H1 (cell line): ENCODE data around the gene LMAN2. TPM values are rescaled to one million over a fixed set of nuclear protein-coding genes. Genes with fewer than 3 reads are reported as not detected.
A peak's percentile ranks its signal among the peaks of the same experiment; 100 is the strongest.

ENCODE experiments used
- CTCF ChIA-PET: fragments of 300-600 bp; sonication (Branson Sonifier 250); formaldehyde crosslinking; loops from one replicate; lab custom pipeline; 2021; ENCODE audit not compliant: partially characterized antibody; lab: Charles Lee
- POLR2A ChIA-PET: fragments of 300-600 bp; sonication (Branson Sonifier 250); formaldehyde crosslinking; loops from one replicate; lab custom pipeline; 2021; ENCODE audit warnings: inconsistent platforms; ENCODE audit not compliant: partially characterized antibody; lab: Charles Lee
- DNase-seq, 2 experiments: peaks; one replicate each; pipeline versions ENCODE4 v3.0.0 to v3.0.0-alpha.2; 2010 to 2022; ENCODE audit warnings: low spot score in 2 of 2, low read depth in 1 of 2, mixed read lengths in 1 of 2
- FAIRE-seq: peaks from 2 replicates; lab custom pipeline; 2011; peaks lifted over from hg19 to GRCh38; lab: Jason Lieb, UNC
- H2AFZ ChIP-seq: 2 replicates; pipeline ENCODE4 v1.8.1; 2012; ENCODE audit warnings: low read length, inconsistent platforms
- H2AK5ac ChIP-seq: 2 replicates; pipeline ENCODE4 v1.6.1; 2013; ENCODE audit warnings: low read depth, low read length
- H2BK120ac ChIP-seq: replicated peaks from 2 replicates; pipeline ENCODE3; 2013; ENCODE audit warnings: low read depth, low read length, inconsistent platforms
- H2BK12ac ChIP-seq: 2 replicates; pipeline ENCODE4 v1.6.1; 2013; ENCODE audit warnings: low read depth, low read length
- H2BK15ac ChIP-seq: 2 replicates; pipeline ENCODE4 v1.6.1; 2013; ENCODE audit warnings: low read length
- H2BK20ac ChIP-seq: 2 replicates; pipeline ENCODE4 v1.6.1; 2013; ENCODE audit warnings: low read length
- H2BK5ac ChIP-seq: 2 replicates; pipeline ENCODE4 v1.6.1; 2013; ENCODE audit warnings: low read depth, low read length
- H3K14ac ChIP-seq: 2 replicates; pipeline ENCODE4 v1.6.1; 2013; ENCODE audit warnings: inconsistent platforms; ENCODE audit not compliant: insufficient read length
- H3K18ac ChIP-seq: 2 replicates; pipeline ENCODE4 v1.6.1; 2013; ENCODE audit warnings: low read length; ENCODE audit errors: extremely low read depth
- H3K23ac ChIP-seq: 2 replicates; pipeline ENCODE4 v1.6.1; 2013; ENCODE audit warnings: inconsistent platforms; ENCODE audit not compliant: insufficient read length
- H3K23me2 ChIP-seq: 2 replicates; pipeline ENCODE4 v1.6.1; 2013; ENCODE audit warnings: low read depth, low read length
- H3K27ac ChIP-seq: 2 replicates; pipeline ENCODE4 v1.6.1; 2011; ENCODE audit warnings: low read depth, low read length, inconsistent platforms
- H3K27me3 ChIP-seq, 4 experiments: replicated peaks in 1 of 4; 1 replicate in 1 of 4; 2 replicates in 3 of 4; pipeline versions ENCODE4 v1.6.1 to v1.8.1; 2011 to 2013; ENCODE audit warnings: low read length in 3 of 4, mild to moderate bottlenecking in 3 of 4, inconsistent platforms in 2 of 4, mixed read lengths in 2 of 4, moderate library complexity in 1 of 4; ENCODE audit not compliant: control insufficient read depth in 3 of 4, insufficient read depth in 3 of 4; ENCODE audit errors: extremely low read depth in 1 of 4
- H3K36me3 ChIP-seq, 4 experiments: 2 replicates each; pipeline versions ENCODE4 v1.6.1 to v1.8.1; 2011 to 2013; ENCODE audit warnings: mild to moderate bottlenecking in 4 of 4, low read length in 3 of 4, moderate library complexity in 2 of 4, control low read depth in 1 of 4, inconsistent platforms in 1 of 4; ENCODE audit not compliant: insufficient read depth in 4 of 4, control insufficient read depth in 2 of 4
- H3K4ac ChIP-seq: replicated peaks from 2 replicates; pipeline ENCODE3; 2013; ENCODE audit warnings: low read length, low read depth, mixed read lengths, inconsistent platforms; ENCODE audit not compliant: insufficient read length
- H3K4me1 ChIP-seq, 4 experiments: replicated peaks in 1 of 4; 1 replicate in 1 of 4; 2 replicates in 3 of 4; pipeline versions ENCODE4 v1.6.1 to v1.8.1; 2011 to 2013; ENCODE audit warnings: low read length in 3 of 4, inconsistent platforms in 2 of 4, mixed read lengths in 1 of 4; ENCODE audit not compliant: insufficient read depth in 4 of 4, control insufficient read depth in 3 of 4
- H3K4me2 ChIP-seq, 2 experiments: 2 replicates each; pipeline versions ENCODE4 v1.6.1 to v1.8.1; 2011 to 2013; ENCODE audit warnings: low read depth in 2 of 2, low read length in 2 of 2, control low read depth in 1 of 2, inconsistent platforms in 1 of 2, mild to moderate bottlenecking in 1 of 2; ENCODE audit not compliant: insufficient read depth in 1 of 2
- H3K4me3 ChIP-seq, 4 experiments: fragments of 200-600, 300-600 bp in 1 of 4; sonication (generic), shearing (Covaris generic), sonication (Bioruptor Twin) in 1 of 4; 2 replicates each; pipeline versions ENCODE4 v1.5.1 to v1.8.1; 2011 to 2016; ENCODE audit warnings: low read length in 4 of 4, low read depth in 3 of 4, control low read depth in 2 of 4, inconsistent platforms in 2 of 4, mild to moderate bottlenecking in 2 of 4, mixed read lengths in 1 of 4, moderate library complexity in 1 of 4; ENCODE audit not compliant: insufficient read depth in 2 of 4; ENCODE audit errors: extremely low read depth in 1 of 4
- H3K56ac ChIP-seq: replicated peaks from 2 replicates; pipeline ENCODE3; 2013; ENCODE audit warnings: low read depth, mild to moderate bottlenecking, mixed read lengths, low read length, inconsistent platforms; ENCODE audit not compliant: insufficient read length
- H3K79me1 ChIP-seq: 2 replicates; pipeline ENCODE4 v1.6.1; 2013; ENCODE audit warnings: low read depth, low read length, control low read depth
- H3K79me2 ChIP-seq, 2 experiments: 2 replicates each; pipeline versions ENCODE4 v1.6.1 to v1.8.1; 2012 to 2013; ENCODE audit warnings: low read length in 2 of 2, mild to moderate bottlenecking in 2 of 2, inconsistent platforms in 1 of 2; ENCODE audit not compliant: insufficient read depth in 2 of 2, control insufficient read depth in 1 of 2
- H3K9ac ChIP-seq, 4 experiments: replicated peaks in 1 of 4; 1 replicate in 1 of 4; 2 replicates in 3 of 4; pipeline versions ENCODE4 v1.6.1 to v1.8.1; 2011 to 2013; ENCODE audit warnings: low read depth in 3 of 4, low read length in 3 of 4, control low read depth in 2 of 4, mild to moderate bottlenecking in 2 of 4, moderate library complexity in 2 of 4, inconsistent platforms in 1 of 4; ENCODE audit errors: extremely low read depth in 1 of 4
- H3K9me3 ChIP-seq, 2 experiments: 2 replicates each; pipeline versions ENCODE4 v1.6.1 to v1.8.1; 2012 to 2013; ENCODE audit warnings: mild to moderate bottlenecking in 2 of 2, moderate library complexity in 2 of 2, control low read depth in 1 of 2, inconsistent platforms in 1 of 2, low read depth in 1 of 2, low read length in 1 of 2, mixed read lengths in 1 of 2; ENCODE audit not compliant: insufficient read depth in 2 of 2
- H4K20me1 ChIP-seq, 2 experiments: replicated peaks in 1 of 2; 2 replicates each; pipeline versions ENCODE3 to v1.8.1; 2011 to 2013; ENCODE audit warnings: inconsistent platforms in 2 of 2, low read length in 2 of 2, mild to moderate bottlenecking in 1 of 2; ENCODE audit not compliant: insufficient read depth in 2 of 2, control insufficient read depth in 1 of 2
- H4K5ac ChIP-seq: 2 replicates; pipeline ENCODE4 v1.6.1; 2013; ENCODE audit warnings: low read length, low read depth, mixed read lengths, inconsistent platforms; ENCODE audit not compliant: insufficient read length
- H4K8ac ChIP-seq: 2 replicates; pipeline ENCODE4 v1.8.0; 2013; ENCODE audit warnings: mild to moderate bottlenecking, moderate library complexity, low read length, inconsistent platforms; ENCODE audit not compliant: insufficient read depth; ENCODE audit errors: extremely low read depth
- H4K91ac ChIP-seq: replicated peaks from 2 replicates; pipeline ENCODE3; 2013; ENCODE audit warnings: low read length, mixed read lengths, inconsistent platforms; ENCODE audit not compliant: insufficient read length
- BRCA1 ChIP-seq: IDR thresholded peaks from 2 replicates; pipeline ENCODE4 v1.6.1; 2012; ENCODE audit warnings: low read depth, low read length, improper control_type of control experiment
- RAD21 ChIP-seq, 2 experiments: IDR thresholded peaks in 1 of 2; conservative IDR thresholded peaks in 1 of 2; 2 replicates each; pipeline ENCODE4 v1.6.1; 2011; ENCODE audit warnings: low read depth in 2 of 2, low read length in 2 of 2, improper control_type of control experiment in 1 of 2, inconsistent platforms in 1 of 2, mild to moderate bottlenecking in 1 of 2, moderate library complexity in 1 of 2
- SP1 ChIP-seq: IDR thresholded peaks from 2 replicates; pipeline ENCODE4 v1.6.1; 2011; ENCODE audit warnings: low read depth, low read length
- TAF7 ChIP-seq: optimal IDR thresholded peaks from 2 replicates; pipeline ENCODE3; 2011; ENCODE audit warnings: low read depth, mild to moderate bottlenecking, inconsistent platforms, low read length, moderate library complexity, borderline replicate concordance
- TBP ChIP-seq: IDR thresholded peaks from 2 replicates; pipeline ENCODE4 v1.6.1; 2011; ENCODE audit warnings: low read depth, low read length, improper control_type of control experiment
- YY1 ChIP-seq: IDR thresholded peaks from 2 replicates; pipeline ENCODE4 v1.6.1; 2011; ENCODE audit warnings: low read depth, mild to moderate bottlenecking, low read length
- WGBS, 2 experiments: shearing (Covaris generic) in 1 of 2; methylation state at CpG; one replicate each; pipeline versions ENCODE4 v1.1.6 to v1.1.7; 2013 to 2015; ENCODE audit warnings: low lambda C conversion rate in 2 of 2, mixed read lengths in 2 of 2, inconsistent platforms in 1 of 2, low coverage in 1 of 2, missing lambda C conversion rate in 1 of 2; ENCODE audit not compliant: insufficient replicate concordance in 2 of 2, insufficient coverage in 1 of 2, insufficient read length in 1 of 2; ENCODE audit errors: extremely low coverage in 1 of 2, missing lambda C conversion rate in 1 of 2; 5-methylcytosine and 5-hydroxymethylcytosine counted together
- polyA plus RNA-seq, 7 experiments: library from polyadenylated mRNA; depleted of rRNA in 3 of 7; stranded (reverse) in 5 of 7; unstranded in 2 of 7; fragments of >200 nt in 5 of 7; fragments of 200-250 nt in 2 of 7; gene quantifications; 1 replicate in 5 of 7; 2 replicates in 1 of 7; 4 replicates in 1 of 7; pipeline versions ENCODE4 v1.2.1 to v1.2.3, GENCODE V29; 2011 to 2013; ENCODE audit warnings: missing spikeins in 2 of 7, mixed read lengths in 2 of 7
- total RNA-seq: library from RNA; stranded (reverse); fragmentation: NEBNext Ultra II Directional; extraction: Animal tissue kit (Norgen Biotek cat#: 25700); gene quantifications from 2 replicates; pipeline ENCODE4 v1.2.1, GENCODE V29; 2021
- TF ChIP-seq, protein P1 (sequence below), 3 experiments: IDR thresholded peaks; 1 replicate in 2 of 3; 2 replicates in 1 of 3; pipeline versions ENCODE4 v1.5.1 to v1.6.1; 2011; ENCODE audit warnings: low read length in 3 of 3, mild to moderate bottlenecking in 3 of 3, inconsistent platforms in 2 of 3, low read depth in 1 of 3, moderate library complexity in 1 of 3; ENCODE audit not compliant: insufficient read depth in 1 of 3; ENCODE audit errors: control extremely low read depth in 1 of 3

LMAN2 gene
- total and polyA plus RNA-seq, 2 of the 8 experiments (the other 6 are each of a cell fraction or from before 2014, with no cell fraction given): 116 to 225 TPM

DNA sequence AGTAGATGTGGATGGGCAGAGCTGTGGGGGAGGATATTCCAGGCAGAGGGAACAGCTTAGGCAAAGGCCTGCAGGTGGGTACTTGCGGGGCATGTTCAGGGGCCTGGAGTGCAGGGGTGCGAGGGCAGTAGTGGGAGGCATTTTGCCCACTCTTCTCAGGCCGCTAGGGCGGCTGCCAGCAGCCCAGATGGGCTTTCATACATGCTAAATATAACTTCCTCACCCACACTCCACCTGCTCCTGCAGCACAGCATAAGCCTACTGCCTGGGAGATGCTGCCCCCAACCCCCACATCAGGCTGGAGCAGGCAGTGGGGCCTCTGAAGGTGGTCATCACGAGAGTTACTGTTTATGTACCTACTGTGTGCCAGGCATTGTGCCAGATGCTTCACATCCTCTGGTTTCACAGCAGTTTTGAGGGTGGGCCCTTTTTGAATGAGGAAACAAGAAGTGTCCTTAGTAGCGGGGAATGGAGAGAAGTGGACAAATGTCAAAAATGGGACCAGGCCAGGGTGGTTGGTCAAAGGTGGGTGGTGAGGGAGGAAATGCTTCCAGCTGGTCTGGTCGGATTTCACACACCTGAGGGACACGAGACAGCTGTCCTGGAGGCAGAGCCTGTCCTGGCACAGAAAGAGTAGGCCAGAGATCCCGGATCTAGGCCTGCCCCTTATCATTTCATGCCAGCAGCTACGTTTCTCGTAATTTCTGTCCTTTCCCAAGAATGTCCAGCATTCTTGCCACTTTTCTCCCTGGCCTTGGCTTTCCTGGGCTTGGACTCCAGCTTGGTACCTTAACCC lies 18.4 kb upstream of the LMAN2 start:
- Histone ChIP-seq H3K4me3 (peak overlapping the region in 1 of 4 experiments; percentile 43; a peak in 1 of 8 replicates), H4K5ac (no peak overlapping the region), H2BK5ac (peak overlapping the region; percentile 69; the same call in 1 of the 2 replicates), H3K27me3 (peaks cover 1 to 14% (median 12%) of the 10 kb centered on the region in 4 experiments; a peak in 4 of 7 replicates), H2BK20ac (no peak overlapping the region), H3K9ac (no peak overlapping the region), H3K79me1 (peaks cover 7% of the 10 kb centered on the region; the same call in 1 of the 2 replicates), H4K20me1 (peaks cover 0 to 8% of the 10 kb centered on the region in 2 experiments), H2BK12ac (no peak overlapping the region), H3K23ac (no peak overlapping the region), H3K23me2 (peaks cover 19% of the 10 kb centered on the region; the same call in 1 of the 2 replicates), H3K9me3 (no peaks in the 10 kb centered on the region), H2AFZ (no peak overlapping the region; the same call in 1 of the 2 replicates), H3K14ac (no peak overlapping the region), H3K36me3 (no peaks in the 10 kb centered on the region), H4K91ac (no peak overlapping the region), H3K56ac (no peak overlapping the region), H3K18ac (peak overlapping the region; percentile 83; the same call in 1 of the 2 replicates), H2BK120ac (no peak overlapping the region), H2BK15ac (peak overlapping the region; percentile 96; the same call in 1 of the 2 replicates), H3K4me2 (peak overlapping the region; percentile 53 to 54), H3K4me1 (peaks cover 8 to 39% (median 32%) of the 10 kb centered on the region in 4 experiments), H3K79me2 (no peaks in the 10 kb centered on the region), H2AK5ac (0 out of 2 replicates have a peak overlapping the region, but pooled peaks have one; percentile 75), H3K27ac (peak overlapping the region; percentile 60; the same call in 1 of the 2 replicates), H4K8ac (no peak overlapping the region), H3K4ac (no peak overlapping the region)
- ChIA-PET POLR2A (interaction anchor here (0.6 to 4.4 kb wide), 11 partner anchors 9 to 814 kb away, joined by 3 to 18 read pairs (median 3); partner anchors contain the start of gene LMAN2), CTCF (interaction anchor here (0.6 to 16.9 kb wide), 30 partner anchors 9 to 719 kb away, joined by 3 to 363 read pairs (median 6); partner anchors contain the start of genes GRK6, LMAN2, MXD3 and PFN3)
- FAIRE-seq: no peak
- WGBS, 2 experiments: 82% methylated on average over 11 of the region's 11 CpGs; no CpG with 5 or more reads in 1 of the 2 experiments
- DNase-seq: no peak
- no peak for TF ChIP-seq SP1
- TF ChIP-seq RAD21 (IDR thresholded peaks at IDR 0.05 in 1 of 2, conservative IDR thresholded peaks at IDR 0.05 in 1 of 2; ENCODE audit: low read depth in 2 of 2, low read length in 2 of 2): no peak
- no peak; the same call in 1 of the 2 replicates for TF ChIP-seq TBP
- TF ChIP-seq, protein P1, sequence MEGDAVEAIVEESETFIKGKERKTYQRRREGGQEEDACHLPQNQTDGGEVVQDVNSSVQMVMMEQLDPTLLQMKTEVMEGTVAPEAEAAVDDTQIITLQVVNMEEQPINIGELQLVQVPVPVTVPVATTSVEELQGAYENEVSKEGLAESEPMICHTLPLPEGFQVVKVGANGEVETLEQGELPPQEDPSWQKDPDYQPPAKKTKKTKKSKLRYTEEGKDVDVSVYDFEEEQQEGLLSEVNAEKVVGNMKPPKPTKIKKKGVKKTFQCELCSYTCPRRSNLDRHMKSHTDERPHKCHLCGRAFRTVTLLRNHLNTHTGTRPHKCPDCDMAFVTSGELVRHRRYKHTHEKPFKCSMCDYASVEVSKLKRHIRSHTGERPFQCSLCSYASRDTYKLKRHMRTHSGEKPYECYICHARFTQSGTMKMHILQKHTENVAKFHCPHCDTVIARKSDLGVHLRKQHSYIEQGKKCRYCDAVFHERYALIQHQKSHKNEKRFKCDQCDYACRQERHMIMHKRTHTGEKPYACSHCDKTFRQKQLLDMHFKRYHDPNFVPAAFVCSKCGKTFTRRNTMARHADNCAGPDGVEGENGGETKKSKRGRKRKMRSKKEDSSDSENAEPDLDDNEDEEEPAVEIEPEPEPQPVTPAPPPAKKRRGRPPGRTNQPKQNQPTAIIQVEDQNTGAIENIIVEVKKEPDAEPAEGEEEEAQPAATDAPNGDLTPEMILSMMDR (IDR thresholded peaks at IDR 0.05; ENCODE audit: control extremely low read depth in 1 of 3, insufficient read depth in 1 of 3, low read depth in 1 of 3, low read length in 3 of 3): no peak
- TF ChIP-seq BRCA1: no peak
- TF ChIP-seq YY1: no peak
- no peak for TF ChIP-seq TAF7
